SU-DHL-6 (cell line): ENCODE results near the gene FPR2.

Source experiments
- EZH2phosphoT487 ChIP-seq: fragments of 200-600 bp; sonication (generic), shearing (Covaris generic); conservative IDR thresholded peaks from 2 replicates; pipeline ENCODE4 v1.6.1; 2018; ENCODE audit warnings: mild to moderate bottlenecking, antibody characterized with exemption, low read length, moderate library complexity, mixed read lengths
- TF ChIP-seq, protein P1 (sequence below): fragments of 200-600 bp; sonication (generic); IDR thresholded peaks from one replicate; pipeline ENCODE4 v1.5.1; 2017; ENCODE audit warnings: antibody characterized with exemption, mild to moderate bottlenecking, low read length, moderate library complexity; ENCODE audit not compliant: insufficient read depth, poor library complexity, severe bottlenecking

DNA sequence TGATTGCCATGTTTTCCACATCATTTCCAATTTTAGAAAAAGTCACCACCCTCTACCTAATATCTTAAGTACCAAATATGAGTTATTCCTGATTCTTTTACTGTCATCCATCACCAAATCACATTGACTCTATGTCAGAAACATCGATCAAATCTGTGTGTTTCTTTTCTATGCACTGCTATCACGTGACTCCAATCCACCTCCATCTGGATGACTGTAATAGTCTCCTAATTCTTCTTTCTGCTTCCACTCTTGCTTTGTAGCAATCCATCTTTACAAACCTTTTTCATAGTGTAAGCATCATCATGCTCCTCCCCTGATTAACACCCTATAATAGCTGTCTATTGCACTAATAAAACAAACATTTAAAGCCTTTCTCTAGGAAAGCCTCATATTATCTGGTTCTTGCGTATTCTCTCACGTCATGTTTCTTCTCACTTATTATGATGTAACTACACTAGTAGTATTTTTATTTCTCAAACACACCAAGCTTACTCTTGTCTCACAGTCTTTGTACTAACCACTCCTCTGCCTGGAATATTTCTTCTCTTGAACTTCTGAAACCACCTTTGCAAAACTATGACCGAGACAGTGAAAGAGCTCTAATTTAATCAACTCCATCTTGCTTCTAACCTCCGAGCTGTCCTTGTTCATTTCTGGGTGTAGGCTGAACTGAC, 23.3 kb downstream of the FPR2 start:
- TF ChIP-seq, protein P1, sequence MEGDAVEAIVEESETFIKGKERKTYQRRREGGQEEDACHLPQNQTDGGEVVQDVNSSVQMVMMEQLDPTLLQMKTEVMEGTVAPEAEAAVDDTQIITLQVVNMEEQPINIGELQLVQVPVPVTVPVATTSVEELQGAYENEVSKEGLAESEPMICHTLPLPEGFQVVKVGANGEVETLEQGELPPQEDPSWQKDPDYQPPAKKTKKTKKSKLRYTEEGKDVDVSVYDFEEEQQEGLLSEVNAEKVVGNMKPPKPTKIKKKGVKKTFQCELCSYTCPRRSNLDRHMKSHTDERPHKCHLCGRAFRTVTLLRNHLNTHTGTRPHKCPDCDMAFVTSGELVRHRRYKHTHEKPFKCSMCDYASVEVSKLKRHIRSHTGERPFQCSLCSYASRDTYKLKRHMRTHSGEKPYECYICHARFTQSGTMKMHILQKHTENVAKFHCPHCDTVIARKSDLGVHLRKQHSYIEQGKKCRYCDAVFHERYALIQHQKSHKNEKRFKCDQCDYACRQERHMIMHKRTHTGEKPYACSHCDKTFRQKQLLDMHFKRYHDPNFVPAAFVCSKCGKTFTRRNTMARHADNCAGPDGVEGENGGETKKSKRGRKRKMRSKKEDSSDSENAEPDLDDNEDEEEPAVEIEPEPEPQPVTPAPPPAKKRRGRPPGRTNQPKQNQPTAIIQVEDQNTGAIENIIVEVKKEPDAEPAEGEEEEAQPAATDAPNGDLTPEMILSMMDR = no peak
- no peak for TF ChIP-seq EZH2phosphoT487
